Erythroblast (primary cell): ENCODE results near the gene IMMP2L.

Experiments used
- GATA1 ChIP-seq: IDR thresholded peaks from 2 replicates; pipeline ENCODE4 v1.6.1; 2011; ENCODE audit warnings: low read depth, mild to moderate bottlenecking, control low read depth, low read length, moderate library complexity
- POLR2A ChIP-seq: IDR thresholded peaks from 2 replicates; pipeline ENCODE4 v1.6.1; 2011; ENCODE audit warnings: mild to moderate bottlenecking, low read length

GRCh38 chr7:110621289-110621688 lies 941.0 kb downstream of the IMMP2L start:
- TF ChIP-seq POLR2A (no peak), GATA1 (no peak)
